ENCODE results near the gene TALDO1.

DNA sequence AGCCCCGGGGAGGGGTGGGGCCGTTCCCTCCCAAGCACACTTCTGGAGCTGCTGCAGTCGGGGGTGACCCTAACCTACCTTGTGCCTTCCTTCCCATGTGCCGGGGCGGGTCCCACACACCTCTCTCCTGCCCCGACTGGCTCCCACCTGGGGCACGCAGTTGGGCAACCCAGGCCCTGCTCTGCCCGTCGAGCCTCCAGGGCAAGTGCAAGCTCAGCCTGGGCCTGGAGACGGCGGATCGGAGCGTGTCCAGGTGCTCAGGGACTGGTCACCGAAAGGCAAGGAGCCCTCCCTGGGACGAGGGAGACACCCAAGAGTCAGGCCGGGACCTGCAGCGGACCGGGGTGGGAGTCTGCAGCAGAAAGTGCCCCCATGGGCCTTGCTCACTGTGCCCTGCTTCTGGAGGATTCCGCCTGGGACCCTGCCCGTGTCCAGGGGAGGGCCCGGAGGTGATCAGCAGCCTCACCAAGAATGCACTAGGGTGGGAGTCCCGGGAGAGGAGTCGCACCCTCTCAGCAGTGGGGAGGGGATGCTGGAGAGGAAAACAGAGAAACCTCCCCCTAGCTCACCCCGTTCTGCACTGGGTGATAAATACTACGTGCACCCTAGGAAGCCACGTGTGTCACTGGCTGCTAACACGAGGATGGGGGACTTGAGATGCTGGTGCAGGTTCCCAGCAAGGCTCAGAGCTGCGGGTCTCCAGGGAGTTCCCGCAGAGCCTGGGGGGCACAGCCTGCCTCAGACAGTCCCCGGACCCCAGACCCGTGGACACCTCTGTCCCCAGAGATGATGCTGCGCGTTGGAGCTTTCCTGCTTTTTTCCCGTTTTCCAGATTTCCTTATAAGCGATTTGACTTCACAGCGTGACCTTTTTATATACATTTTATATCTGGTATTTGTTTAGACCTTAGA is 35.3 kb downstream of the TALDO1 start:
- TF ChIP-seq, protein P1, sequence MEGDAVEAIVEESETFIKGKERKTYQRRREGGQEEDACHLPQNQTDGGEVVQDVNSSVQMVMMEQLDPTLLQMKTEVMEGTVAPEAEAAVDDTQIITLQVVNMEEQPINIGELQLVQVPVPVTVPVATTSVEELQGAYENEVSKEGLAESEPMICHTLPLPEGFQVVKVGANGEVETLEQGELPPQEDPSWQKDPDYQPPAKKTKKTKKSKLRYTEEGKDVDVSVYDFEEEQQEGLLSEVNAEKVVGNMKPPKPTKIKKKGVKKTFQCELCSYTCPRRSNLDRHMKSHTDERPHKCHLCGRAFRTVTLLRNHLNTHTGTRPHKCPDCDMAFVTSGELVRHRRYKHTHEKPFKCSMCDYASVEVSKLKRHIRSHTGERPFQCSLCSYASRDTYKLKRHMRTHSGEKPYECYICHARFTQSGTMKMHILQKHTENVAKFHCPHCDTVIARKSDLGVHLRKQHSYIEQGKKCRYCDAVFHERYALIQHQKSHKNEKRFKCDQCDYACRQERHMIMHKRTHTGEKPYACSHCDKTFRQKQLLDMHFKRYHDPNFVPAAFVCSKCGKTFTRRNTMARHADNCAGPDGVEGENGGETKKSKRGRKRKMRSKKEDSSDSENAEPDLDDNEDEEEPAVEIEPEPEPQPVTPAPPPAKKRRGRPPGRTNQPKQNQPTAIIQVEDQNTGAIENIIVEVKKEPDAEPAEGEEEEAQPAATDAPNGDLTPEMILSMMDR (conservative IDR thresholded peaks at IDR 0.05): no peak
- TF ChIP-seq EZH2 (IDR thresholded peaks at IDR 0.05; ENCODE audit: low read depth): no peak

Data from PC-9 (cell line).